ENCODE data around the gene AGGF1.
"Not testable (repeated sequence)": the region's sequence is repeated elsewhere in the genome, so short reads cannot be mapped to it uniquely, and the experiment has no call there.

The AGGF1 gene

GRCh38 chr5:77087484-77088261 is 57.5 kb downstream of the AGGF1 start:
- DNase-seq = peak; percentile 79

GRCh38 chr5:77095189-77095588 is 65.0 kb downstream of the AGGF1 start:
- DNase-seq = no peak

- DNase-seq = no peak
Measured at GRCh38 chr5:77101298-77101697, 71.1 kb downstream of the AGGF1 start.

DNA sequence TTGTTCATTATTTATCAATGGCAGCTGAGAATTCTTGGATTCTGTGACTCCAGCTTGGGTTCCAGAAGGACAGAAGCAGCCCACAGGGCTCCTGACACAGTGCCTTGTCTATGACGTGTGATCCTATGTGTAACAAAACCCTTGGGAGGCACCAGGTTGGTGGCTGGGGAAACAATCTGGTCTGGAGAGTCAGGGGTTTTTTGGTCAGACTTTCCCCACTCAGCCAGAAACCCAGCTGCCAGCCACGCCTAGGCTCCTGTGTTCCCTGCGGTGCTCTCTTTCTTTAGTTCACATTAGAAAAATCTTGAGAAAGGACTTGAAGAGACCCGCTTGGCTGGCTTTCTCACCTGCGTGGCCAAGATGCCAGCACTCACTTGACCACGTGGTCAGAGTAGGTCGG is 72.3 kb downstream of the AGGF1 start:
- DNase-seq = no peak

- no peak for DNase-seq
Measured at GRCh38 chr5:77103457-77103856, 73.3 kb downstream of the AGGF1 start.

GRCh38 chr5:77104813-77105212 is 74.6 kb downstream of the AGGF1 start:
- DNase-seq = no peak

- DNase-seq = not testable (repeated sequence)
Measured at GRCh38 chr5:77107035-77107434, 76.8 kb downstream of the AGGF1 start.
